Fibroblast of skin of scalp (primary cell): ENCODE results near the gene CATSPERD.

Experiments
- DNase-seq: peaks from one replicate; pipeline ENCODE4 v3.0.0-alpha.2; 2013

Gene CATSPERD

GRCh38 chr19:5805462-5806132 is 85.2 kb downstream of the CATSPERD start:
- peak; percentile 56 for DNase-seq

- no peak for DNase-seq
Observed at GRCh38 chr19:5806133-5806489, 85.7 kb downstream of the CATSPERD start.

GRCh38 chr19:5806905-5807304 is 86.5 kb downstream of the CATSPERD start:
- DNase-seq: no peak

- no peak for DNase-seq
Observed at GRCh38 chr19:5808120-5808816, 87.8 kb downstream of the CATSPERD start.

- no peak for DNase-seq
Observed at GRCh38 chr19:5809053-5809452, 88.6 kb downstream of the CATSPERD start.

- DNase-seq: no peak
Observed at GRCh38 chr19:5809469-5809868, 89.0 kb downstream of the CATSPERD start.

- DNase-seq: no peak
Observed at GRCh38 chr19:5811117-5811516, 90.7 kb downstream of the CATSPERD start.

- no peak for DNase-seq
Observed at GRCh38 chr19:5814123-5814851, 93.8 kb downstream of the CATSPERD start.

GRCh38 chr19:5814852-5815246 is 94.4 kb downstream of the CATSPERD start:
- no peak for DNase-seq

- DNase-seq: no peak
Observed at GRCh38 chr19:5817218-5817617, 96.8 kb downstream of the CATSPERD start.

- DNase-seq: no peak
Observed at GRCh38 chr19:5818594-5818993, 98.2 kb downstream of the CATSPERD start.

GRCh38 chr19:5820785-5821184 is 100.3 kb downstream of the CATSPERD start:
- no peak for DNase-seq

GRCh38 chr19:5821521-5822180 is 101.2 kb downstream of the CATSPERD start:
- no peak for DNase-seq

GRCh38 chr19:5822181-5822844 is 101.9 kb downstream of the CATSPERD start:
- no peak for DNase-seq

- DNase-seq: no peak
Observed at GRCh38 chr19:5823579-5824281, 103.3 kb downstream of the CATSPERD start.

- DNase-seq: no peak
Observed at GRCh38 chr19:5824751-5825150, 104.3 kb downstream of the CATSPERD start.

GRCh38 chr19:5825178-5825577 is 104.7 kb downstream of the CATSPERD start:
- no peak for DNase-seq

GRCh38 chr19:5826531-5827341 is 106.3 kb downstream of the CATSPERD start:
- peak; percentile 52 for DNase-seq

- DNase-seq: no peak
Observed at GRCh38 chr19:5827342-5827890, 107.0 kb downstream of the CATSPERD start.

- DNase-seq: peak; percentile 90
Observed at GRCh38 chr19:5827891-5828660, 107.6 kb downstream of the CATSPERD start.
